HG02642 (cell line): ENCODE measurements around the gene NTF3.

Experiments used
- ATAC-seq: cut with Tn5 transposase; IDR thresholded peaks from one replicate; pipeline ENCODE4 v1.9.1; 2021; ENCODE audit warnings: mild to moderate bottlenecking; ENCODE audit not compliant: unreplicated experiment, poor library complexity

NTF3 gene

GRCh38 chr12:5507944-5508343 is 76.0 kb downstream of the NTF3 start:
- no peak for ATAC-seq

DNA sequence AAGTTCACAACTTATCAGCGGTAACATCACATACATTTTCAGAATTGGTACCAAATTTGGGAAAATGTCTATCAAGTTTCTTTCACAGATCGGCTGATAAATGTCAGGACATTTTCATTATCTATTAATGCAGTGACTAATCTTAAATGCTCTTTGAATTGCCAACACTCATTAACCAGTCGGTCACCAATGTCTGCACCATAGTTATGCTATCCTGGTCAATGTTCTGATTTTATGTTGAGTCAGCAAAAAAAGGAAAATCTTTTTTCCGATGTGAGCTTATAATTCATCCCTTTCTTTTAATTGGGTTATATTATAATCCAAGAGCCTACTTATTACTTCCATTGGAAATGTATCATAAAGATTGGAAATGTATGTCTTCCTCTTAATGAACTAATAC is 77.2 kb downstream of the NTF3 start:
- no peak for ATAC-seq

DNA sequence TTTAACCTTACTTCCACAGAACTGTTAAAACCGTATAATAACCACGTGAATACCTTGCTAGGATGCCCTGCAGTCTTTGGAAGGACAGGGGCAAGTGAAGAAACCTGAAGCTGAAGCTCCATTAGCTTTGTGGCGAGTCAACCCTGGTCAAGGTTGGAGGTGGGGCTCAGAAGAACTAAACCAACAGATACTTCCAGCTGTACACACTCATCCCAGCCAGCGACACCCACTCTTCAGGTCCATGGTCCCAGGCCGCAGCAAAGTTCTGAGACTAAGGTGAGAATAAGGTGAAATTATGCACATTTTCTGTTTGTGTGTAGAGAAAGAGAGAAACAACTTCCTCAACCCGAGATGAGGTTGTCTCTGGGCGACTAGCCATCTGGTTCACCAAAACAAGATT is 77.6 kb downstream of the NTF3 start:
- no peak for ATAC-seq

DNA sequence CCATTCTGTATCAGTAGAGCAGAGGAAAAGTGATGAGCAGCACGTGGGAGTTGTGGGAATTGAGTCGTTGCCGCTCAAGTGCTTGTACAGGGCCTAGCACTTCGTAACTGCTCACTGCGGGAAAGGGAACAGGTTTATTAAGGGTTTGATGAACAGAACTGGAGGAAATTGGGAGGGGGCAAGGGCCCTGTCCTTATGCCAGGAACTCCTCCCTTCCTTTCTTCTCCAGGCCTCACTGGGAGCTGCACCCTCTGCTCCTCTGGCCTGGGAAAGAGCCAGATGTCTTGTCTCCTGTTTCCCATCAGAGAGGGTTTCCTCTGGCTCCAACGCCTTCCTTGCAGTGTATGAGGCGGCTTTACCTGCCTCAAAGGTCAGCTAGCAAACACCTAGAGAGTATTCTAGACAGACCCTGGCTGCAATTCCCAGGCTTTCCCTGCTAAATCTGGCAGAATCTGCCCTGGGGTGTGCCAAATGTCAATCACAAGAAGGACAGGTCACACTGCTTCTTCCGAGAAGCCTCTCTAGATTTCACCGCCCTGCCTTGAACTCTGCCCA is 78.4 kb downstream of the NTF3 start:
- no peak for ATAC-seq

DNA sequence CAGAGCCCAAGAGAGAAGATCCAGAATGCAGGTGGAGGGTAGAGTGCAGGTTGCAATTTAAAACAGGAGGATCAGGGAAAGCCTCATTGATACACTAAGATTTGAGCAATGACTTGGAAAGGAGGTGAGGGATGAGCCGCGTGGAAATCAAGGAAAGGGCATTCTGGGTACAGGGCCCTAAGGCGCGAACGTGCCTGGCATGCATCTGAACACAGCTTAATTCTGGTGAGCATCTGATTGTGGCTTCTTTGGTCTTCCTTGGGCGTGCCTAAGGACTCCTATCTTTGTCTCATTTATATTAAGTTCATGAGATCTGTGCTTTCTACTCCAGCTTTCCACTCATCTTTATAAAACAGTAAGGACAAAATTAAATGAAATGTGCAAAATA is 79.3 kb downstream of the NTF3 start:
- ATAC-seq = no peak

- no peak for ATAC-seq
Observed at GRCh38 chr12:5511644-5512600, 80.0 kb downstream of the NTF3 start.

DNA sequence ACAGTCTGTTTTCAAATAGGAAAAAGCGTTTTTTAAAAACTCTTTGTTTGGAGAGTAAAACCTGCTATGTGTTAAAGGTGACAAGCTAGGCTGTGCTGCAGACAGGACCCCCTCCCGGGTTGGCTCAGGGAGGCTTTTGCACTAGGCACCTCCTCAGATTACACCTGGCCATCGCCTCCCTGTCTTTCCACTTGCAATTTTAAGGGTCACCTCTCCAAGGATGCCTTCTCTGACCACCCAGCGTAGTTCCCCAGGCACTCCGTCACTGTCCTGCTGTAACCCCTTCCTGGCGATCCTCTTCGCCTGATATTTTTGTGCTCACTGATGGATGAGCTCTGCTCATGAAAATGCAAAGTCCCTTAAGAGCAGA is 80.7 kb downstream of the NTF3 start:
- no peak for ATAC-seq

DNA sequence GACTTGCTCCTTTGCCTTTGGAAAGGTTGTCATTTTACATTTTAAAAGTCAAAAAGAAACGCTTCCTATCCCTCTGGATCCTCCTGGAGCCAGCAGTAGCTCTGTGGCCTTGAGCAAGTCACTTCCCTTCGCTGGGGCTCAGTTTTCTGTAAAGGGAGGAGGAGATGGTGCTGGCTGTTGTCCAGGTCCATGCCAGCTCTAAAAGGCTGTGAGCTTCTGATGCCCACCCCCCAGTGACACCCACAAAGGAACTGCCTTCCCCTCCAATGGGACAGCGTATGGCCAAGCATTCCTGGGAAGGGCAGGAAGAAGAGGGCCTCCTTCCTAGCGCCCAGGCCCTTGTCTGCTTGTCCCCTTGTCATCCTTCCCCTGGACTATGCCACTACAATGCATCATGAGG is 81.5 kb downstream of the NTF3 start:
- no peak for ATAC-seq

GRCh38 chr12:5514016-5514415 is 82.1 kb downstream of the NTF3 start:
- ATAC-seq = no peak

DNA sequence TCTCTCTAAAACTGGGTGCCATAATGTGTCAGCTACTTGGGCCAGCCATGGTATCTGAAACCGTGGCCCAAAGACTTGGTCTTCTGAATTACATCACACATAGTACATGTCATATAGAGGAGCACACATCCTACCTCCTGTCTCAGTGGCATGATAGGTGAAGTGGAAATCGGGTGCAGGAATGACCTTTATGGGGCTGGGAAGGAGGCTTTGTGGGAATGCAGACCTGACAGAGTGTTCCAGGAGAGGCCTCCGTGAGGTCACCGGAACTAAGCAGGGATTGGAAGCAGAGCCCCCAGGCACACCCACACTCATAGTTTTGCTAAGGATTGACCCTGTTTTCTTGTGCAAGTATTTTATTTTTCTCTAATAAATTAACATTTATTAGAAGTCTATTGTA is 82.6 kb downstream of the NTF3 start:
- no peak for ATAC-seq

DNA sequence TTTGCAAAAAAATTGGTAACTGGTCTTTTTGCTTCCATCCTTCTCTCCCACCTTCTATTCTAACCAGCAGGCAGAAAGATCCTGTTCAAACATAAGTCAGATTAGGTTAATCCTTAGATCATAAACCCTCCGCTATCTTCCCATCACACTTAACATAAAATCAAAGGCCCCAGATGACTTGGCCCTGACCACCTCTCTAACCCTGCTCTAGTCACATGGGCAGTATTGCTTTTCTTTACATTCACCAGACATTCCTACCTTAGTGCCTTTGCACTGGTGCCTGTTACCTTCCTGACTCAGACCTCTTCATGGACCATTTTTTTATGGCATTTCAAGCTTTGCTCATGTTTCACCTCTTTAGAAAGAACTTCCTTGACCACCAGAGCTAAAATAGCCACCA is 83.5 kb downstream of the NTF3 start:
- no peak for ATAC-seq

GRCh38 chr12:5516371-5517241 is 84.7 kb downstream of the NTF3 start:
- ATAC-seq = no peak

DNA sequence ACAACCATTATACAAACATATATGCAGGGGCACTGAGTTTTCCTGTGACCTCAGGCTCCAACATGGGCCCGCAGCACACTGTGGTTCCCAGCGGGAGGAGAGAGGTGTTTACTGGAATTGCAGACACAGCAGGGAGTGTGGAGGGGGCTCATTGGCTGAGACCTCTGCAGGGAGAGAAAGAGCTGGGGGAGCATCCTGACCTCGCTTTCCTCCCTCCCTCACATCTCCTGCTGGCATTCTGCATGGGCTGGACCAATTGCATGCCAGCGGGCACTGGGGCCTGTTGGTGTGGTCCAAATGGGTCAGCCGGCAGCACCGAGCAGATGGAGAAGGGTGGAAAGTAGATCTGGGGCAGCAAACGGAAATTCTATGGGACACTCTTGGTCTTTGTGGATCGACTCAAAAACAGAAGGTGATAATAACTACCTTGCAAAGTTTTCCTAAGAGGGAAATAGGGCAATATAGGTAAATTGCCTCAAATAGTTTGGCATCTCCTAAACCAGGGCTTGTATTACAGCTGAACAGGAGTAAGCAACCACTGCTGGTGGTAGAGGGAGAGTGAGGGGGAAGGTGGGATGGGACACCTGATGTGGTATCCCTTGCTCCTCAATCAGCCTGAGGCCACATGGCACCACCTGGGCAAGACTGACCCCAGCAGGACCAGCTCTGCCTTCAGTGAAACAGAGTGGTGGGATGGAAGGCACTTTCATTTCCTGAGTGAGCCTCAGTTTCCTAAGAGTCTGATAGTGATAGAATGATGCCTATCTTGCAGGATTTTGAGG is 86.9 kb downstream of the NTF3 start:
- no peak for ATAC-seq

DNA sequence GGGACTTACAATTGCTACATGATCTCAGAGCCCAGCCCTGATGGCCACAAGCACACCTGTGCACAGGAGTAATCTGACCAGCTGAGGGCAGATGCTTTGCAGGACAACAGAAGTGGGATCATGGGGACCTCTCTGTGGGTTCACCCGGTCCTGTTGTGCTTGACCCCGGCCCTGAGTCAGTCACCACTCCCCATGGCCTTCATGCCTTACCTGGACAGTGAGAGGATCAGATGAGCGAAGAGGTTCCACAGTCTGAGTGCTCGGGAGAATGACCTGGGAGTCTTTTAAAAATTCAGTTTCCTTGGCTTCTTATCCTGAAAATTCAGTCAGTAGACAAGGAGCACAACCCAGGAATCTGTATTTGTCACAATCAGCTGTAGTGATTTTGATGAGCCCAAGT is 88.1 kb downstream of the NTF3 start:
- no peak for ATAC-seq

GRCh38 chr12:5520831-5521230 is 88.9 kb downstream of the NTF3 start:
- no peak for ATAC-seq

DNA sequence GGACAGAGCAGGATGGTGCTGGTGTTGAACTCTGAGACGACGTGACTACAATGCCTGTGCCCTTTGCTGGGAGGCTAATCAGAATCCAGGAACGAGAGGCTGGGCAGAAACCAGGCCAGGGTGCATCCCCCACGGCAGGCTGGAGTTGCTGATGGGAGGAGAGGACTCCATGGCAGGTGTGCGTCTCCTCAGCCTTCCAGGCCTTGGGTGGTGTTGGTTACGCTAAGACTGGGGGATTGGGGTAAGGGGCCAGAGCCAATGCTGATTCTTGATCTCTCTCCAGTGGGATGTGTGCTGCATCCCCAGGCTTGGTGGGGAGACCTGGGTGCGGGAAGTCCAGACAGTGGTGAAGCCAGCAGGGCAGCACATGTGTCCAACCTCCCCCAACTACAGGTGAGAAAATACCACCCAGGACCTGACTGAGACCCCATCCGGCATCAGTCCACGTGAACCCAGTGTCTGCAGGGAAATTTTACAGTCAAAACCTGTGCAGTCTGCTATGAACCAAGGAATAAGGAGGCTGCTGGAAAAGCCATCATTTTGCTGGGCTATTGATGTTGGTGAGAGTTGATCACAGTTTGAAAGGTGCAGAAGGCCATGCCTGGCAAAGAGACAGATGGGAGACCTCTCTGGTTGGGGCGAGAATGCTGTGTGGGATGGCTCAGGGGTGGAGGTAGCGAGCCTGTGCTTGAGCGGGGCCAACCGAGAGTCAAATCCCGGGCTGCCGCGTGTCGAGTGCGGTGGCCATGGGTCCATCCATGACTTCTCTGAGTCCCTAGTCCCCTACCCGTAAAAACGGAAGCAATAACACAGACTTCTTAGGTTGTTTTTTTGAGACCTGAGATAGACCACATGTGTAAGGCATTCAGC is 89.8 kb downstream of the NTF3 start:
- ATAC-seq = no peak

DNA sequence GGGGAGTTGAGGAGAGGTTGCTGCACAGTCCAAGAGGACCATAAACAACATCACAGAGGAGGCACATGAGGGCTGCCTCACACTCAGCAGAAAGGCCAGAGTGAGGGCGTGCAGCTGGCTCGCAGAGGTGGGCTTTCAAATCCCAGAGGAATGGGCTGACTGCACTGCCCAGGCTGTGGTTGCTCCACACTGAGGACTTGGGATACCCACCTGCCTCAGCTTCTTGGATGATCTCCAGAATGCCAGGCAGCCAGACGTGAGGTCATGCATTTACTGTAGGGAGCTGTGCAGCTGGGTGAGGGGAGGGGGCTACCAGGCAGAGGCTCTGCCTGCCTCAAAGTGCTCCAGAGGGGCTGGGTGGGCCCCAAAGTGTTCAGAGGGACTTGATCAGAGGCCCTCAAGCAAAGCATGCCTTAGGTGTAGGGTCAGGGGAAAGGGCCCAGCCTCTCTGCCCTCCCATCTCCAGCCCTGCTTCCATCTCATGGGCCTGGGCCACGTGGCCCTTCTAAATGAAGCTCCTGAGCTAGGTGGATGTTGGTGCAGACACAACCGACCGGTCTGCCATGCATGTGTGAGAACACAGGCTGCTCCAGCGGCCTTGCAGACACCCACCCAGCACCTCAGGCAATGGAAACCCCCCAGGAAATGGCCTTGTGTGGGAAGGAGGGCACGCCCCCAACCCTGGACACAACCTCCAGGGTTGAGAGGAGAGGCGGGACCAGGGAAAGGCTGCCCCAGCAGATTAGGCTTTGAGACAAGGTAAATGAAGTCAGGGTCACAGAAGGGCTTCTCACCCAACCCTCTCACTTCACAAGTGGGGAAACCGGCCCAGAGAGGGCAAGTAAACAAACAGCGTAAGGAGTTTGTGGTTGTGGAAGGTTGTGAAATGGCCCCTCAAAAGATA is 90.8 kb downstream of the NTF3 start:
- no peak for ATAC-seq

DNA sequence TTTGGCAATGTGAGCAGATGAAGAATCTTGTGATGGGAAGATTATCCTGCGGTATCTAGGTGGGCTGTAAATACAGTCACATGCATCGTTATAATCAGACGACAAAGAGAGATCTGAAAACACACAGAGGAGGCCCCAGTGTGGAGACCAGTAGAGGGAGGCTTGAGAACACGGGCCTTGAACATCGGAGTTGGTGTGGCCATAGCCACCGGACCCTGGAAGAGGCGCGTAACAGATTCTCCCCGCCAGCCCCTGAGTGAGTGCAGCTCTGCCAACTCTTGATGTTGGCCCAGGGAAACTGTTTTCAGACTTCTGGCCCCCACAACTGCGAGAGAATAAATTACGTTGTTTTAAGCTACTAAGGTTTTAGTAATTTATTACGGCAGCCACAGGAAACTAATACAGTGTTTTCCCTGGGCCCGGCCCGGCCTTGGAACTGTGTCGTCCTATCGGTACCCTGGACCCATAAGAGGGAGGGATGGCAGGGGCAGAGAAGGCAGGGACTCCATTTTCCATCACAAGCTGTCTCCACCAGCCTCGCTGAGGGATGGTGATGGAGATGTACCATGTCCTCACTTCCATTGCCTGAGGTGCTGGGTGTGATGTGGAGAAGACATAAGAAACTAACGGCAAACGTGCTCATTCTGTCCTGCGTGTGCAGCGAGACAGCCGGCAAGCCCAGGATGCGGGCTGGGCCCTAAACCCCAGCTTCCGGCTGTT is 91.6 kb downstream of the NTF3 start:
- ATAC-seq = no peak
